OCI-LY3 (cell line): ENCODE measurements around the gene HIVEP3.

Experiments used
- H2AFZ ChIP-seq: fragments of 200-600, 300-600 bp; shearing (Covaris generic); 2 replicates; pipeline ENCODE4 v1.6.0; 2014; ENCODE audit warnings: antibody characterized with exemption, low read depth, low read length
- H3K27ac ChIP-seq: fragments of 200-600, 300-600 bp; sonication (generic); 2 replicates; pipeline ENCODE4 v1.5.1; 2014; ENCODE audit warnings: mild to moderate bottlenecking, low read length, moderate library complexity, mixed read lengths
- H3K27me3 ChIP-seq: fragments of 200-600, 300-600 bp; sonication (generic); 2 replicates; pipeline ENCODE4 v1.6.1; 2014; ENCODE audit warnings: low read depth, low read length, mixed read lengths
- H3K36me3 ChIP-seq: fragments of 200-600, 300-600 bp; sonication (generic); replicated peaks from 2 replicates; pipeline ENCODE3; 2014; ENCODE audit warnings: low read depth, low read length, mixed read lengths
- H3K4me1 ChIP-seq: fragments of 300-600, 200-600 bp; sonication (generic); 2 replicates; pipeline ENCODE4 v1.6.1; 2014; ENCODE audit warnings: low read length, mixed read lengths
- H3K4me2 ChIP-seq: fragments of 200-600, 300-600 bp; sonication (generic); 2 replicates; pipeline ENCODE4 v1.6.1; 2014; ENCODE audit warnings: low read length, mixed read lengths
- H3K4me3 ChIP-seq: fragments of 300-600, 200-600 bp; sonication (generic); 2 replicates; pipeline ENCODE4 v1.5.1; 2014; ENCODE audit warnings: antibody characterized with exemption, mild to moderate bottlenecking, low read length, moderate library complexity
- H3K79me2 ChIP-seq: fragments of 300-600, 200-600 bp; shearing (Covaris generic); 2 replicates; pipeline ENCODE4 v1.6.1; 2014; ENCODE audit warnings: mild to moderate bottlenecking, low read length, mixed read lengths
- H3K9ac ChIP-seq: fragments of 300-600, 200-600 bp; shearing (Covaris generic); 2 replicates; pipeline ENCODE4 v1.6.0; 2014; ENCODE audit warnings: mild to moderate bottlenecking, low read length, moderate library complexity
- H3K9me3 ChIP-seq: fragments of 200-600, 300-600 bp; shearing (Covaris generic); 2 replicates; pipeline ENCODE4 v1.6.1; 2014; ENCODE audit warnings: low read length, mixed read lengths; ENCODE audit not compliant: insufficient read depth
- H4K20me1 ChIP-seq: fragments of 200-600, 300-600 bp; sonication (generic); 2 replicates; pipeline ENCODE4 v1.6.1; 2016; ENCODE audit warnings: low read length, mixed read lengths; ENCODE audit not compliant: insufficient read depth
- CTCF ChIP-seq: fragments of 200-600, 300-600 bp; sonication (generic); IDR thresholded peaks from 2 replicates; pipeline ENCODE4 v1.5.1; 2014; ENCODE audit warnings: antibody characterized with exemption, low read length, low read depth
- EZH2phosphoT487 ChIP-seq: fragments of 200-600 bp; shearing (Covaris generic); IDR thresholded peaks from 2 replicates; pipeline ENCODE4 v1.6.1; 2018; ENCODE audit warnings: antibody characterized with exemption, mixed run types, low read depth

HIVEP3 gene

GRCh38 chr1:41874151-41874719 is 44.5 kb downstream of the HIVEP3 start:
- Histone ChIP-seq H3K36me3 (no peaks in the 10 kb centered on the region), H3K9me3 (no peaks in the 10 kb centered on the region), H3K27ac (no peak overlapping the region), H3K79me2 (peaks cover 12% of the 10 kb centered on the region), H3K4me2 (no peak overlapping the region), H3K27me3 (no peaks in the 10 kb centered on the region), H2AFZ (no peak overlapping the region), H4K20me1 (no peaks in the 10 kb centered on the region), H3K4me1 (peaks cover 57% of the 10 kb centered on the region), H3K4me3 (no peak overlapping the region), H3K9ac (no peak overlapping the region)
- TF ChIP-seq CTCF = no peak
- no peak for TF ChIP-seq EZH2phosphoT487

DNA sequence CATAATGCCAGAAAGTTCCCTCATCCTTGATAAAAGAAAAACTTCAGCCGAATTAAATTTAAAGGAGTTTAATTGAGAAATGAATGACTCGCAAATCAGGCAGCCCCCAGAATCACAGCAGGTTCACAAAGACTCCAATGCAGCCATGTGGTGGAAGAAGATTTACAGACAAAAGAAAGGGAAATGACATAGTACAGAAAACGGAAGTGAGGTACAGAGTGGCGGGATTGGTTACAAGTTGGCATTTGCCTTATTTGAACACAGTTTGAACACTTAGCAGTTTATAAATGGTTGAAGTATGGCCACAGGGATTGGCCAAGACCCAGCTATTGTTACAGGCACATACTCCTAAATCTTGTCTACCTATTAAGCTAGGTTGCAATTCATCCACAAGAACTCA is 46.6 kb downstream of the HIVEP3 start:
- Histone ChIP-seq H3K9me3 (no peaks in the 10 kb centered on the region), H3K4me3 (no peak overlapping the region), H2AFZ (no peak overlapping the region), H3K27ac (no peak overlapping the region), H3K79me2 (peaks cover 25% of the 10 kb centered on the region), H3K4me1 (peaks cover 67% of the 10 kb centered on the region), H3K9ac (no peak overlapping the region), H3K4me2 (no peak overlapping the region), H3K27me3 (no peaks in the 10 kb centered on the region), H4K20me1 (no peaks in the 10 kb centered on the region), H3K36me3 (no peaks in the 10 kb centered on the region)
- no peak for TF ChIP-seq EZH2phosphoT487
- TF ChIP-seq CTCF = no peak

- Histone ChIP-seq H3K36me3 (no peaks in the 10 kb centered on the region), H3K4me2 (peak overlapping the region; percentile 56), H3K4me3 (peak overlapping the region; percentile 17), H3K27ac (peak overlapping the region; percentile 60), H3K79me2 (peaks cover 25% of the 10 kb centered on the region), H3K27me3 (no peaks in the 10 kb centered on the region), H3K9ac (peak overlapping the region; percentile 29; the same call in 1 of the 2 replicates), H4K20me1 (no peaks in the 10 kb centered on the region), H3K9me3 (no peaks in the 10 kb centered on the region), H3K4me1 (peaks cover 62% of the 10 kb centered on the region), H2AFZ (no peak overlapping the region)
- no peak for TF ChIP-seq CTCF
- no peak for TF ChIP-seq EZH2phosphoT487
Observed at GRCh38 chr1:41870076-41870562, 48.6 kb downstream of the HIVEP3 start.

GRCh38 chr1:41868241-41868998 is 50.3 kb downstream of the HIVEP3 start:
- Histone ChIP-seq H3K27me3 (no peaks in the 10 kb centered on the region), H3K27ac (peak overlapping the region; percentile 27; the same call in 1 of the 2 replicates), H3K4me2 (peak overlapping the region; percentile 35), H3K4me1 (peaks cover 49% of the 10 kb centered on the region), H4K20me1 (no peaks in the 10 kb centered on the region), H2AFZ (no peak overlapping the region), H3K9ac (0 out of 2 replicates have a peak overlapping the region, but pooled peaks have one; percentile 13), H3K4me3 (no peak overlapping the region), H3K9me3 (no peaks in the 10 kb centered on the region), H3K79me2 (peaks cover 25% of the 10 kb centered on the region), H3K36me3 (no peaks in the 10 kb centered on the region)
- TF ChIP-seq EZH2phosphoT487 (no peak), CTCF (peak; percentile 62)
